Tibial artery (tissue), 4 donors: Measurements from ENCODE around the gene TBX4.

ENCODE experiments used
- DNase-seq, 2 donors: peaks; one replicate each; pipeline ENCODE4 v3.0.0-alpha.2; 2019
- H3K27ac ChIP-seq, 2 donors: fragments of 200-600 bp; sonication (generic) in 1 of 2; 1 replicate in 1 of 2; 2 replicates in 1 of 2; pipeline ENCODE4 v1.5.1; 2018 to 2019; ENCODE audit warnings: mild to moderate bottlenecking in 1 of 2
- H3K27me3 ChIP-seq, 2 donors: fragments of 200-600 bp; sonication (generic) in 1 of 2; one replicate each; pipeline versions ENCODE4 v1.5.1 to v1.6.0; 2016 to 2019
- H3K36me3 ChIP-seq, 3 donors: fragments of 200-600 bp; sonication (generic) in 2 of 3; one replicate each; pipeline ENCODE4 v1.5.1; 2016 to 2019; ENCODE audit warnings: mild to moderate bottlenecking in 2 of 3
- H3K4me1 ChIP-seq, 4 donors: fragments of 200-600 bp; sonication (generic) in 2 of 4; 1 replicate in 3 of 4; 2 replicates in 1 of 4; pipeline ENCODE4 v1.5.1; 2016 to 2019
- H3K4me3 ChIP-seq, 2 donors: fragments of 200-600 bp; sonication (generic) in 1 of 2; 1 replicate in 1 of 2; 2 replicates in 1 of 2; pipeline ENCODE4 v1.5.1; 2018 to 2019; ENCODE audit warnings: mild to moderate bottlenecking in 2 of 2
- H3K9me3 ChIP-seq, 3 donors: fragments of 200-600 bp; sonication (generic) in 1 of 3; one replicate each; pipeline ENCODE4 v1.5.1; 2016 to 2019
- intact Hi-C: fragments of 100-400 bp; cut with DNase I; formaldehyde crosslinking; loops from one replicate; pipeline ENCODE4 v1.15.0; 2023; ENCODE audit warnings: low total_unique reads
- TF ChIP-seq, protein P1 (sequence below), 2 experiments: fragments of 200-600 bp in 1 of 2; fragments of 450-650 bp in 1 of 2; IDR thresholded peaks; one replicate each; pipeline ENCODE4 v1.5.1; 2017 to 2019; ENCODE audit warnings: antibody characterized with exemption in 2 of 2, mild to moderate bottlenecking in 1 of 2, moderate library complexity in 1 of 2

TBX4 gene

GRCh38 chr17:61469949-61470348, 17.7 kb downstream of the TBX4 start:
- DNase-seq: peak in 1 of 2 donors; percentile 52
- Histone ChIP-seq H3K27ac (no peak overlapping the region), H3K27me3 (no peaks in the 10 kb centered on the region), H3K9me3 (no peaks in the 10 kb centered on the region), H3K4me3 (no peak overlapping the region), H3K36me3 (no peaks in the 10 kb centered on the region), H3K4me1 (no peaks in the 10 kb centered on the region)
- TF ChIP-seq, protein P1, sequence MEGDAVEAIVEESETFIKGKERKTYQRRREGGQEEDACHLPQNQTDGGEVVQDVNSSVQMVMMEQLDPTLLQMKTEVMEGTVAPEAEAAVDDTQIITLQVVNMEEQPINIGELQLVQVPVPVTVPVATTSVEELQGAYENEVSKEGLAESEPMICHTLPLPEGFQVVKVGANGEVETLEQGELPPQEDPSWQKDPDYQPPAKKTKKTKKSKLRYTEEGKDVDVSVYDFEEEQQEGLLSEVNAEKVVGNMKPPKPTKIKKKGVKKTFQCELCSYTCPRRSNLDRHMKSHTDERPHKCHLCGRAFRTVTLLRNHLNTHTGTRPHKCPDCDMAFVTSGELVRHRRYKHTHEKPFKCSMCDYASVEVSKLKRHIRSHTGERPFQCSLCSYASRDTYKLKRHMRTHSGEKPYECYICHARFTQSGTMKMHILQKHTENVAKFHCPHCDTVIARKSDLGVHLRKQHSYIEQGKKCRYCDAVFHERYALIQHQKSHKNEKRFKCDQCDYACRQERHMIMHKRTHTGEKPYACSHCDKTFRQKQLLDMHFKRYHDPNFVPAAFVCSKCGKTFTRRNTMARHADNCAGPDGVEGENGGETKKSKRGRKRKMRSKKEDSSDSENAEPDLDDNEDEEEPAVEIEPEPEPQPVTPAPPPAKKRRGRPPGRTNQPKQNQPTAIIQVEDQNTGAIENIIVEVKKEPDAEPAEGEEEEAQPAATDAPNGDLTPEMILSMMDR (IDR thresholded peaks at IDR 0.05): no peak
- intact Hi-C loops: no loop called here

DNA sequence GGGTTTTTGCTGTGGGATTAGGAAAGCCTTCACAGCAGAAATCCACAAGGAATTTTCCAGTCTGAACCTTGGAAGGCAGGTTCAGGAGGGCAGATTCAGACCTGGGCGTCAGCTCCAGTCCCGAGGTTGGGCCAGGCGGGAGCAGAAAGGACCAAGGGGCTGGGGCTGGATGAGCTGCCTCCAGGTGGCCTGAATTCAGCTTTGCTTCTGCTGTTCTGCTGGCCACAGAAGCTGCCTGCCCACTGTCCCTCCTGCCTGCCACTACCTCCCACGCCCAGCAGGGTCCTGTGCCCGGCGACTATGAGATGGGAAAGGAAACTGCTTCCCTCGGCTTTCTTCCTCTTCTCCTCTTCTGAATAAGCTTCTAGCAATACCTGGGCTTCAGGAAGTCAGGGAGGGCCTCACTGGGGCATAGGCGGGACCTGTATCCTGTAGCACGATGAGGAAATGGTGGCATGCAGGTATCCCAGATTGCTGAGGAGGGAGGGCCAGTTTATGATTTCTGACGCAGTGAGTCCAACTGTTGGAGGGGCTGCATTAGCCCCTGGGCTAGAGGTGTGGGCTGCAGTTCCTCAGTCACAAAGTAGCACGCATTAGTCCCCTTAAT, 18.4 kb downstream of the TBX4 start:
- no peaks in the 10 kb centered on the region for H3K4me1 ChIP-seq
- DNase-seq: peak in 1 of 2 donors; percentile 33
- H3K27me3 ChIP-seq: peaks cover 0 to 4% of the 10 kb centered on the region in 2 donors
- H3K27ac ChIP-seq: no peak overlapping the region
- H3K9me3 ChIP-seq: no peaks in the 10 kb centered on the region
- H3K4me3 ChIP-seq: no peak overlapping the region
- intact Hi-C loops: no loop called here
- TF ChIP-seq, protein P1 (IDR thresholded peaks at IDR 0.05): no peak
- H3K36me3 ChIP-seq: no peaks in the 10 kb centered on the region

DNA sequence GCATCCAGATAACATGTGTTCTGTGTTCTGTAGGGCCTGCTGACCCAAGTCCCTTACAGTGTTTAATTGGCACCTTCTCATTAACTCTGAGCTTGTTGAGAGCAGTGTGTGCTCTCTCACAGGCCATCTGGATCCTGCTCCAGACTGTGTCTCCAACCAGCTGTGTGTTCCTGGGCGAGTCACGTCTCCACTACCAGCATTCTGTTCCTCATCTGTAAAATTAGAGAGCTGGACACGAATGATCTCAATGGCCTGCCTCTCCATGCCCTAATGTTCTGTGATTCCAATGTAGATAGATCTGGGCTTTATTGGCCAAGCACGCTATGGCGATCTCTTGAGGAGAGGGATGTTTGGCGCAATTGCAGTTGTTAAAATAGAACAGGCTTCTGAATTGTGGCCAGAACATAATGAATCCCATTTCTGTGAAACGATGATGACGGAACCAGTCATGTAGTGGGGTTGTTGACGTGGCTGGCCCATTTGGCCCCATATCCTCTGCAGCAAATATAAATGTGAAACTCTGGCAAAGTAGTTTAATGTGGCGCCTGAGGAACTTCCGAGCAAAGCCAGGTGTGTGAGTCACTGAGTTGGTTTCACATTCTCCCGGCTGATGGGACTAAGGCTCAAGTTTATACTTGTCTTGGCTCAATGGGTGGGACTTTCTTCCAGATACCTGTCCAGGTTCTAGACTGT, 22.2 kb downstream of the TBX4 start:
- no peaks in the 10 kb centered on the region for H3K36me3 ChIP-seq
- no peak overlapping the region for H3K27ac ChIP-seq
- H3K9me3 ChIP-seq: no peaks in the 10 kb centered on the region
- TF ChIP-seq, protein P1 (IDR thresholded peaks at IDR 0.05): no peak
- no peaks in the 10 kb centered on the region for H3K4me1 ChIP-seq
- H3K27me3 ChIP-seq: peaks cover 0 to 19% of the 10 kb centered on the region in 2 donors
- no peak overlapping the region for H3K4me3 ChIP-seq
- intact Hi-C loops: no loop called here
- DNase-seq: peak in 1 of 2 donors; percentile 23

GRCh38 chr17:61474934-61475333, 22.7 kb downstream of the TBX4 start:
- Histone ChIP-seq H3K9me3 (no peaks in the 10 kb centered on the region), H3K36me3 (no peaks in the 10 kb centered on the region), H3K27ac (no peak overlapping the region), H3K4me3 (no peak overlapping the region), H3K4me1 (no peaks in the 10 kb centered on the region), H3K27me3 (peaks cover 0 to 19% of the 10 kb centered on the region in 2 donors)
- intact Hi-C loops: no loop called here
- DNase-seq: peak in 1 of 2 donors; percentile 37
- TF ChIP-seq, protein P1 (IDR thresholded peaks at IDR 0.05): no peak

DNA sequence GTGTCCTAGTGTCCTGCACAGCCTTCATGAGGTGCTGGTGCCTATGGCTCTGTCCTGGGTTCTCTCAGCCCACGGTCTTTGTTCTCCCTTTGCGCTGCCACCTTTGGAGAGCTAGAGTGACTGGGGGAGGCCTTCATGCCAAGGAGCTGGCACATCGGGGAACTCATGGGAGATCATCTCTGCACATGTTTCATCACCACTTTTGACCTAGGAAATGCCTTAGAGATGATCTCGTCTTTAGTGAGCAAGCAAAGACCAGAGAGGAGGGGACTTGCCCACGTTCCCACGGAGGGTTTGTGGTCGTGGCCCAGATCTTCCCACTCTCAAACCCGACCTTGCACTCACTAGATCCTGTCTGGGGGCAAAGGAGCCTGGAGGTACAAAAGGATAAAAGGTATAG, 23.5 kb downstream of the TBX4 start:
- intact Hi-C loops: no loop called here
- Histone ChIP-seq H3K27me3 (peaks cover 0 to 19% of the 10 kb centered on the region in 2 donors), H3K4me3 (no peak overlapping the region), H3K36me3 (no peaks in the 10 kb centered on the region), H3K4me1 (no peaks in the 10 kb centered on the region), H3K27ac (no peak overlapping the region), H3K9me3 (no peaks in the 10 kb centered on the region)
- peak in 1 of 2 donors; percentile 13 for DNase-seq
- TF ChIP-seq, protein P1 (IDR thresholded peaks at IDR 0.05): no peak
